ENCODE results near the gene DLEU7.

The DLEU7 gene

DNA sequence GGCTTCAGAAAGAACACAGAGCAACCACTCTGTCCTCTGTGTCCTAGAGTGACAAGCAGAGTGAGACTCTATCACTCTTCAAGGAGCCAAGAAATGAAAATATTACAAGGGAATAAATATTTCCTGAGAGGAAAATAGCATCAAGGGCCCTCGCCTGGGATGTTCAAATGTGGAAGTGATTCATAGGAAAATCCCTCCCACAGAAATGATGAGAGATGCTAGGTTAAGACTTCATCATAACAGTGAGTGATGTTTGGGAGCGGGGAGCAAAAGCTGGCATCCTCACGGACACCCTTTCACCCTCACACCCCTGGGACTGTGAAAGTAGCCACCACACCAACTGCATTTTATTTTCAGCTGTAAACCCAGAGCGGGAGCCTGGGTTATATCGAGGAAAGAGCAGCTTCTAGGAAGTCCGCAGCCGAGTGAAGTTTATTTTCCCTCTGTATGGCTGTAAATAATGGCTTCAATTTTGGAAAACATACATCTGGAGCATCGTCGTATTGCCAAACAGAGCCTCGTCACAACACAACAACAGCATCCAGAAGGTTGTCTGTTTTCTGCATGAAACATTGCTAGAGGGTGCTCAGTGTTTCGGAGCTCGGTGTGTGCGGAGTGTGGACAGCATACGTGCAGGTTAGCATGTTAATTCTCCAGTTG, 54.8 kb downstream of the DLEU7 start:
- DNase-seq: no peak

DNA sequence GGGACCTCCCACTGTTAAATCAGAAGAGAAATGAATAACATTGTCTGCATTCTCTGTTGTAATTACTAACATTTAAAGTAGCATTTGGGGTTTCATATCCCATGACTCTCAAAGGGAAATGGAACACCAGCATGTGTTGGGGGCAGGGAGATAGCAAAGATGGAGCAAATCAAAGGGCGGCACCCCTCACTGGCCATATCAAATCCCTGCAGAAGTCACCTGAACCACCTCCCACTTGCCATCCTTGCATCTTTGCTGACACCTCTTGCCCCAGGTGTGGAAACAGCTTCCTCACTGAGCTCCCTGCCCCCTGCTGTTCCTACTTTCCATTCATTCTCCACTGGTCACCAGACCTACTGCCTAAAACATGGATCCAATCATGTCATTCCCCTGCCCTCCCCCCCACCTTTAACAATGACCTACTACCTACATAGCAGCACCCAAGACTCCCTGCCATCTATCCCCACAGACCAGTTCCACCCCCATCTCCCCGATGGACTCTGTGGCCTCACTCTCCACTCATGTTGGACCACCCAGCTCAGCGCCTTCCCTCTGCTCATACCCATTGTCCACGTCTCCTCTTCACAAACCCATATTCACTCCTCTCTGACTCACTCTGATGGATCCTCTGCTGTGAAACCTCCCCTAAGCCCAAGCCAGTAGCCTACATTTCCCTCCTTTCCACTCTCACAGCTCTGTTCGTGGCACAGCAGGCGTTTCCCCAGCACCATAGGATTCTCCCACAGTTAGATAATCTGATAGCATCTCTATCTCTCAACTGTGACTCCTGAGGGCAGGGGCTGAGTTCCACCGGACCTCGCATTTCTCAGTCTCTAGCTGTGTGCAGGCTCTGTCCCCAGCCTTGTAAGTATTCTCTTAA, 55.9 kb downstream of the DLEU7 start:
- DNase-seq: no peak

DNA sequence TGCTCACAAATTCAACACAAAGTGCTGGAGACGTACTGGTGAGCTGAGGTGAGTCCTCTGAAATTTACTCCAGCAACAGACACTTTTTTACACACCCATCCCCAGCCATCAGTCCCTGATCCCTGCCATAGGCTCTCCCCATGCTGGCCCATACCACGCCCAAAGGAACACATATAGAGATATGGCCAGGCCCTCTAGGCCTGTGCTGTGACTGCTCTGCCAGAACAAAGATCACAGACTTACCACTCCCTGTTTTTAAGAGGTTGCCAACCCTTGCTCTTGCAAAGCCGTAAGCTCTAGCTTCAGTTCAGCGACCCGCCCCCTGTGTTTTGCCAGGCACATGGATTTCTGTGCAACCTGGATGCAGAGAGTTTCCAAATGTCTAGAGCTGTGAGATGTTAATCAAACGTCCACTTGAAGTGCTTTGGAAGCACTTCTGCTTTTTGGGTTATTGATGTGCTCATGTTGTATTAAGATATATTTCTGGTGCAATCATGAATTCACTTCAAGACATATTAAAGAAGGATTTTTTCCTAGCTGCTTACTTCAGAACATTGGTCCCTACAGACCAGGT, 59.7 kb downstream of the DLEU7 start:
- DNase-seq: no peak

DNA sequence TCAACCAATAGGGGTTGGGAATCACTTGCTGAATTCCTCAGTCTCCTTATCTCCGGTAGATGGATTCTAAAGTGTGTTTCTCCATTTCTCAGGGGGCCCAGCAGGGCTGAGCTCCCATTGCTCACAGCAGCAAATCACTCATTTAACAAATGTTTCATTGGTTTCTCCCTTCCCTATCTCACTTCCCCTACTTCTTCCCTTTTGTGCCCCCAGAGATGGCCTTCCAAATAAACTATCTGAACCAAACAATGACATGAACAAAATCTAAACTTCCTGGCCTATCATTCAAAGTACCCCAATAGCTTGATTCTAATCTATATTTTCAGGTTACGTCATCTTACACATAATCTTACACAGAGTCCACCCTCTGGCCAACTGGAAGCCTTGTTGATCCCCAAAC, 60.4 kb downstream of the DLEU7 start:
- no peak for DNase-seq

DNA sequence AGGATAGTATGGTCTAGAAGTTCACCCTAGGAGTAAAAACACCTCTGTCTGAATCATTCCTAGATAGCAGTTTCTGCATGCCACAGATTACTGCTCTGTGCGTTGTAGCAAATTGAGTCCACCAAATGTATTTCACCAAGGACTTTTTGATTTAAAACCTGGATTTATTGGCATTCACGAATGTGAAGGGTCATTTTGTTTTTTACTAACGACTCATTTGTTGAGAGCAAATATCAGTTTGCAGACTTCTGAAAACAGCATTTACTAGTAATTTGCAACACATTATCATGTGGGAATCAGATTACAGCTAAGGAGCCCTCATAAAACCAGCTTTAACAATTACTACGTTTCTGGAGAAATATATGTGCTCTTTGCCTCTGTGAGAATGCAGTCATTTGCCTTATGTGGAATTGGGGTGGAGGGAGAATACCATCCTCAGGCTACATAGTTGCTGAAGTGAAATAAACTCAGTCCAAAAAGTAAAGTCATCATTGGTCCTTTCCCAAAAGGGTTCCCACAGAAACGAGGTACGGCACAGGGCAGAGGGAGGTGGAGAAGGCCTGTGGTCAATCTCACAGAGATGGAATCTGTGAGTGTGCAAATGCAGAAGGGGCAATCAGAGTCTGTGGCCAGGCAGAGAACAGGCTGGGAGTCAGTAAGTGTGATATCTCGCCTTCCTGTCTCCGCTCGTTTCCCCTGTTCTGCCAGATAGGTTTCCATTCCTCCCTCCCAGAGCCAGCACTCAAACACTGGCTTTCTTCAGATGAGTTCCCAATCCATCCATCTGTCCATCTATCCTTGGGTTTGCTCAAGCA, 63.1 kb downstream of the DLEU7 start:
- DNase-seq: no peak

DNA sequence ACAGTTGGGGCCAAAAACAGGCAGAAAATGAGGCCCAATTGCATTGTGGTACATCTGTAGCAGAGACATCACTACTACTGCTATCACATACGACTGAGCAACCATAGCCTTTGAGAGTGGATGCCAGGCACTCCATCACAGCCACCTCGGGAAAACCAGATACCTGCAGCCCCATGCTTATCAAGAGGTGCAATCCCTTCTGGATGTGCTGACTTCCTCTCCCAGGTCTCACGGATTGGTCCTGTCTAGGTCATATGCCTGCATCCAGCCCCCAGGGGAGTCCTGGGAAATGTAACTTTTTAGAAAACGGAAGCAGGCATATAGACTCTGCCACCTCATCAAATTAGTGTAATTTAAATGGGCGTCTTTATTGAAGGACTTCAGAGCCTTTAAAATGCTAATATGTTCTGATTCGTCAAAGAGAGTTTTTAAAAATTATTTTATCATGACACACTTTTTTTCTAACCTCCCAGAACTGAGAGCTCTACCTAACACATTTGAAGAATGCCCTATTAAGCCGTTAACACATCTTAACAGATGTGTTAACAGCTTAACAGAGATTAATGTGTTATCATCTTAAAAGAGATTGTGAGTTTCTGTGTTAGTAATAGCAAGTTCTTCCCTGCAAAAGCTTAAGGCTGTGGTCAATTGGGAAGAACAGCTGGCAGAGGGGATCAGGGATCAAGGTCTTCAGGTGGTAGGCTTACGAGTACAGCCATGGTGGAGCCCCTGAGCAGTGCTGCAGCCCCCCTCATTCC, 63.9 kb downstream of the DLEU7 start:
- no peak for DNase-seq

Measured in stimulated activated naive CD4-positive, alpha-beta T cell (primary cell).